ENCODE data around the gene MAPK6.

DNA sequence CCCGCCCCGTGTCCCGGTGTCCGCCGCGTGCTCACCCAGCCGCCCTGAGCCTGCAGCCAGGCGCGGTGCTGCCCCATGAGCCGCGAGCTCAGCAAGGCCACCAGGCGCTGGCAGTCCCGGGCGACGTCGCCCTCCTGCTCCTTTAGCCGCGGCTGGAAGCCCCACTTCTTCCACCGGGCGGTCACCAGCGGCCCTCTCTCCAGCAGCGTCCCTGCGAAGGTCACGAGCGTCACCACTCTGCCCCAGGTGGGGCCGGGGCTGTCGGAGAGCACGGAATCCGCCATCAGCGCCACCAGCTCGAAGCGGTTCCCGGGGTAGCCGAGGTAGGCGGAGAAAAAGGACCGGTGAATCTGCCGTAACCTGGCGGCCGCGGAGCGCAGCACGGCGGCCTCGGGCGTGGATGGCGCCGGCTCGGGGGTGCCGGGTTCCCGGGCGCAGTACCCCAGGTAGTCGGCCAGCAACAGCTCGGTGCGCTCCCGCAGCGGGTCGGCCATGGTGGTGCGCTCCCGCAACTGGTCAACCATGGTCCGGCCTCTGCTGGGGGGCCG lies 93.3 kb downstream of the MAPK6 start:
- TF ChIP-seq ZNF391 (tag by site-specific recombination; IDR thresholded peaks at IDR 0.05; ENCODE audit: borderline replicate concordance, low read depth) (no peak), CTCF (tag by site-specific recombination; IDR thresholded peaks at IDR 0.05) (no peak), GLI2 (tag by site-specific recombination; IDR thresholded peaks at IDR 0.05; ENCODE audit: borderline replicate concordance, low read depth) (no peak), TCF7L2 (IDR thresholded peaks at IDR 0.05; ENCODE audit: borderline replicate concordance, low read depth, low read length) (no peak), ZNF416 (tag by site-specific recombination; IDR thresholded peaks at IDR 0.05) (no peak), PRDM10 (tag by site-specific recombination; IDR thresholded peaks at IDR 0.05) (no peak), ZNF23 (tag by site-specific recombination; IDR thresholded peaks at IDR 0.05; ENCODE audit: borderline replicate concordance) (no peak), ZNF776 (tag by site-specific recombination; IDR thresholded peaks at IDR 0.05; ENCODE audit: borderline replicate concordance) (no peak), ZNF792 (tag by site-specific recombination; IDR thresholded peaks at IDR 0.05) (no peak), ZNF175 (tag by site-specific recombination; IDR thresholded peaks at IDR 0.05) (no peak)
- TF ChIP-seq, protein P1, sequence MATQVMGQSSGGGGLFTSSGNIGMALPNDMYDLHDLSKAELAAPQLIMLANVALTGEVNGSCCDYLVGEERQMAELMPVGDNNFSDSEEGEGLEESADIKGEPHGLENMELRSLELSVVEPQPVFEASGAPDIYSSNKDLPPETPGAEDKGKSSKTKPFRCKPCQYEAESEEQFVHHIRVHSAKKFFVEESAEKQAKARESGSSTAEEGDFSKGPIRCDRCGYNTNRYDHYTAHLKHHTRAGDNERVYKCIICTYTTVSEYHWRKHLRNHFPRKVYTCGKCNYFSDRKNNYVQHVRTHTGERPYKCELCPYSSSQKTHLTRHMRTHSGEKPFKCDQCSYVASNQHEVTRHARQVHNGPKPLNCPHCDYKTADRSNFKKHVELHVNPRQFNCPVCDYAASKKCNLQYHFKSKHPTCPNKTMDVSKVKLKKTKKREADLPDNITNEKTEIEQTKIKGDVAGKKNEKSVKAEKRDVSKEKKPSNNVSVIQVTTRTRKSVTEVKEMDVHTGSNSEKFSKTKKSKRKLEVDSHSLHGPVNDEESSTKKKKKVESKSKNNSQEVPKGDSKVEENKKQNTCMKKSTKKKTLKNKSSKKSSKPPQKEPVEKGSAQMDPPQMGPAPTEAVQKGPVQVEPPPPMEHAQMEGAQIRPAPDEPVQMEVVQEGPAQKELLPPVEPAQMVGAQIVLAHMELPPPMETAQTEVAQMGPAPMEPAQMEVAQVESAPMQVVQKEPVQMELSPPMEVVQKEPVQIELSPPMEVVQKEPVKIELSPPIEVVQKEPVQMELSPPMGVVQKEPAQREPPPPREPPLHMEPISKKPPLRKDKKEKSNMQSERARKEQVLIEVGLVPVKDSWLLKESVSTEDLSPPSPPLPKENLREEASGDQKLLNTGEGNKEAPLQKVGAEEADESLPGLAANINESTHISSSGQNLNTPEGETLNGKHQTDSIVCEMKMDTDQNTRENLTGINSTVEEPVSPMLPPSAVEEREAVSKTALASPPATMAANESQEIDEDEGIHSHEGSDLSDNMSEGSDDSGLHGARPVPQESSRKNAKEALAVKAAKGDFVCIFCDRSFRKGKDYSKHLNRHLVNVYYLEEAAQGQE (tag by site-specific recombination; IDR thresholded peaks at IDR 0.05): no peak
- TF ChIP-seq, protein P2, sequence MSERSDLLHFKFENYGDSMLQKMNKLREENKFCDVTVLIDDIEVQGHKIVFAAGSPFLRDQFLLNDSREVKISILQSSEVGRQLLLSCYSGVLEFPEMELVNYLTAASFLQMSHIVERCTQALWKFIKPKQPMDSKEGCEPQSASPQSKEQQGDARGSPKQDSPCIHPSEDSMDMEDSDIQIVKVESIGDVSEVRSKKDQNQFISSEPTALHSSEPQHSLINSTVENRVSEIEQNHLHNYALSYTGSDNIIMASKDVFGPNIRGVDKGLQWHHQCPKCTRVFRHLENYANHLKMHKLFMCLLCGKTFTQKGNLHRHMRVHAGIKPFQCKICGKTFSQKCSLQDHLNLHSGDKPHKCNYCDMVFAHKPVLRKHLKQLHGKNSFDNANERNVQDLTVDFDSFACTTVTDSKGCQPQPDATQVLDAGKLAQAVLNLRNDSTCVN (tag by site-specific recombination; optimal IDR thresholded peaks at IDR 0.05): no peak
- TF ChIP-seq, protein P3, sequence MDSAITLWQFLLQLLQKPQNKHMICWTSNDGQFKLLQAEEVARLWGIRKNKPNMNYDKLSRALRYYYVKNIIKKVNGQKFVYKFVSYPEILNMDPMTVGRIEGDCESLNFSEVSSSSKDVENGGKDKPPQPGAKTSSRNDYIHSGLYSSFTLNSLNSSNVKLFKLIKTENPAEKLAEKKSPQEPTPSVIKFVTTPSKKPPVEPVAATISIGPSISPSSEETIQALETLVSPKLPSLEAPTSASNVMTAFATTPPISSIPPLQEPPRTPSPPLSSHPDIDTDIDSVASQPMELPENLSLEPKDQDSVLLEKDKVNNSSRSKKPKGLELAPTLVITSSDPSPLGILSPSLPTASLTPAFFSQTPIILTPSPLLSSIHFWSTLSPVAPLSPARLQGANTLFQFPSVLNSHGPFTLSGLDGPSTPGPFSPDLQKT (IDR thresholded peaks at IDR 0.05; ENCODE audit: borderline replicate concordance, low read depth, low read length): no peak
